Fibroblast of mammary gland (primary cell): ENCODE measurements around the gene HLA-E.
"Not testable (repeated sequence)": the region's sequence is repeated elsewhere in the genome, so short reads cannot be mapped to it uniquely, and the experiment has no call there.

Experiments used
- DNase-seq: peaks from one replicate; pipeline ENCODE4 v3.0.0-alpha.2; 2010; ENCODE audit warnings: low read depth
- H3K4me3 ChIP-seq: 2 replicates; pipeline ENCODE4 v1.5.1; 2011; ENCODE audit warnings: low read depth, mild to moderate bottlenecking, low read length, moderate library complexity; ENCODE audit not compliant: control insufficient read depth
- CTCF ChIP-seq: conservative IDR thresholded peaks from 2 replicates; pipeline ENCODE4 v1.5.1; 2011; ENCODE audit warnings: low read depth, low read length, inconsistent platforms; ENCODE audit not compliant: control insufficient read depth, insufficient read depth

Gene HLA-E

GRCh38 chr6:30529349-30529875, 40.1 kb downstream of the HLA-E start:
- not testable (repeated sequence) for DNase-seq, H3K4me3 ChIP-seq

DNA sequence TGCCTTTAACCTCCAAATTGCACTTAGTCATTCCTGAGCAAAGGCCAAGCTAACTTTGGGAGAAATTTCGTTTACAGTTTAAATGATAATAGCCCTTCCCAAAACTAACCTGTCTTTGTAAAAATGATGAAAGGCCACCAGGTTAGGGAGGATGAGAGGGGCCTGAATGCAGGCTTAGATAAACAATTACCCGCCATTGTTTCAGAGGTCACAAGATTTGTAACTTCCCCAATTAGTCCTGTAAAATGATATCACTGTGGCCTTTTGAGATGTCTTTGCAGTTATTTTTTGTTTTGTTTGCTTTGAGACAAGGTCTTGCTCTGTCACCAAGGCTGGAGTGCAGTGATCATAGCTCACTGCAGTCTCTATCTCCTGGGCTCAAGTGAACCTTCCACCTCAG, 40.7 kb downstream of the HLA-E start:
- H3K4me3 ChIP-seq = no peak overlapping the region
- no peak for DNase-seq
- TF ChIP-seq CTCF = no peak

DNA sequence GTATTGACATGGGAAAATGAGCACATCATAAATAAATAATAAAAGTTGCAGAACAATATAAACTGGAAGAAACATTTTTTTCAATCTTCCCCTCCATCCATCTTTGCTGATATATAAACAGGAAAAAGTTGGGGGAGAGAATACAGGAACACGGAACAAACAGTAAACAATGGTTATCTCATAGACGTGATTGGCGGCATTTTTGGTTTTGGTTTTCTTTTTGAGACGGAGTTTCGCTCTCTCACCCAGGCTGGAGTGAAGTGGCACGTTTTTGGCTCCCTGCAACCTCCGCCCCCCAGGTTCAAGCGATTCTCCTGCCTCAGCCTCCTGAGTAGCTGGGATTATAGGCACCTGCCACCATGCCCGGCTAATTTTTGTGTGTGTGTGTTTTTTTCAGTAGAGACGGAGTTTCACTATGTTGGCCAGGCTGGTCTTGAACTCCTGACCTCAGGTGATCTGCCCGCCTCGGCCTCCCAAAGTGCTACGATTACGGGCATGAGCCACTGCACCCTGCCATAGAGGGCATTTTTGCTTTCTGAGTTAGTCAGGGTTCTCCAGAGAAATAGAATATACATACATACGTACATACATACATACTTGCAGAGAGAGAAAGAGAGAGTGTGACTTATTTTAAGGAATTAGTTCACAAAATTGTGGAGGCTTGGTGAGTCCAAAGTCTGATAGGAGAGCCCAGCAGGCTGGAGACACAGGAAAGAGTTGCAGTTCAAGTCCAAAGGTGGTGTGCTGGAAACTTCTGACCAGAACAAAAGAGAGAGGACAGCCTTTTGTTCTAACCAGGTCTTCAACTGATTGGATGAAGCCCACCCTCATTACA, 44.4 kb downstream of the HLA-E start:
- DNase-seq = no peak
- H3K4me3 ChIP-seq = no peak overlapping the region
- no peak for TF ChIP-seq CTCF

GRCh38 chr6:30537931-30538330, 48.6 kb downstream of the HLA-E start:
- no peak for TF ChIP-seq CTCF
- no peak for DNase-seq
- no peak overlapping the region for H3K4me3 ChIP-seq

GRCh38 chr6:30541515-30542403, 52.5 kb downstream of the HLA-E start:
- peak; percentile 88 for DNase-seq
- H3K4me3 ChIP-seq = no peak overlapping the region

DNA sequence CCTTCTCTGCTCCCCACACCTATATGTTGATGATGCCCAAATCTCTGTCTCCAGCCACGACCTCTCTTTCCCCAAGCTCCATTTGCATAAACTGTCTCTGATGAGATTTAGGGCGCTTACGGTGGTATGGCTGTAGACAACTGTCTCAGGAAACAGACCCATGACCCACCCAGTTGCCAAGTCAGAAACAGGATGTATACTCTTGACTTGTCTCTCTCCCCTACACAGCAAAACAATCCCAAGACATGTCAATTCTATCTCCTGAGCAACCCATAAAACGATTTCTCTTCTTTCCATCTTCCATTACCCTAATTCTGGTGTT, 53.1 kb downstream of the HLA-E start:
- no peak for DNase-seq
- no peak overlapping the region for H3K4me3 ChIP-seq
- no peak for TF ChIP-seq CTCF

More at GRCh38 chr6:30541515-30542403, 52.5 kb downstream of the HLA-E start:
- peak; percentile 99 for TF ChIP-seq CTCF

DNA sequence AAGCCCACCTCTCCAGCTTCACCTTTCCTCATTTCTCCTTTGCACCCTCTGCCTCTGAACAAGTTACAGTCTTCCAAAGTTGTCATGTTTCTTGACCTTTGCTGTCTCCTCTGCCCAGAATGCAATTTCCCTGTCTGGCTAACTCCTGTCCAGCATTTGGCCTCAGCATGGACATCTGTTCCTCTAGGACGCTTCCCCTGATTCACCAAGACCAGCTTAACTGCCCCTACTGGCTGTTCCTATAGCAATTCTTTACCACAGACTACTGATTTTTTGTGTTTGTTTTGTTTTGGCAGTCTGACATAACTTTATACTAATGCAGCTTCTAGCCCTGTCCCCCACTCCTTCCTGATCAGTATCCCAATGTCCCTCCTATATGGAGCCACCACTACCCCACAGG, 53.6 kb downstream of the HLA-E start:
- H3K4me3 ChIP-seq = no peak overlapping the region
- TF ChIP-seq CTCF = peak; percentile 18
- DNase-seq = peak; percentile 29
